ENCODE results near the gene EFCAB7.

DNA sequence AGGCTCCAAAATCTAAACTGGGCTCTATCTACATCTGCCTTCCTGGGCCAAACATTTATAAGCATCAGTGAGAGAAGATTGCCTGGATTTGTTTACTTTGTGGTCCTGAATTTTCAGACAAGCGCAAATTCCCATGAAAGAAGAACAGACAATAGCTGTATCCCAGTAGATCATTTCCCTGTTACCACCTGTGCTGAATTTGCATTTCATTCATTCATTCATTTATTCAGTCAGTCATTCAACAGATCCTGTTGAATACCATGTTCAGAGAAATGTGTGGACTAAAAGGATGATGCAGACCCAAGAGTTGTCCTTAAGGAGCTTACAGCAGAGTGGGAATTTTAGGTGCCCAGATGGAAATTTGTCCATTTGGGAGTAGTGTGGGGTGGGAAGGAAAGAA is 72.1 kb downstream of the EFCAB7 start:
- TF ChIP-seq EZH2 (IDR thresholded peaks at IDR 0.05) (no peak), POLR2AphosphoS5 (IDR thresholded peaks at IDR 0.05; ENCODE audit: borderline replicate concordance, low read depth, low read length) (no peak)

Data from SK-N-MC (cell line).